ENCODE measurements around the gene NOTUM. TPM values are rescaled to one million over a fixed set of nuclear protein-coding genes. Genes with fewer than 3 reads are reported as not detected.

NOTUM gene
- total and polyA plus RNA-seq, 4 donors: 0.19 to 5.4 (median 1.6) TPM

DNA sequence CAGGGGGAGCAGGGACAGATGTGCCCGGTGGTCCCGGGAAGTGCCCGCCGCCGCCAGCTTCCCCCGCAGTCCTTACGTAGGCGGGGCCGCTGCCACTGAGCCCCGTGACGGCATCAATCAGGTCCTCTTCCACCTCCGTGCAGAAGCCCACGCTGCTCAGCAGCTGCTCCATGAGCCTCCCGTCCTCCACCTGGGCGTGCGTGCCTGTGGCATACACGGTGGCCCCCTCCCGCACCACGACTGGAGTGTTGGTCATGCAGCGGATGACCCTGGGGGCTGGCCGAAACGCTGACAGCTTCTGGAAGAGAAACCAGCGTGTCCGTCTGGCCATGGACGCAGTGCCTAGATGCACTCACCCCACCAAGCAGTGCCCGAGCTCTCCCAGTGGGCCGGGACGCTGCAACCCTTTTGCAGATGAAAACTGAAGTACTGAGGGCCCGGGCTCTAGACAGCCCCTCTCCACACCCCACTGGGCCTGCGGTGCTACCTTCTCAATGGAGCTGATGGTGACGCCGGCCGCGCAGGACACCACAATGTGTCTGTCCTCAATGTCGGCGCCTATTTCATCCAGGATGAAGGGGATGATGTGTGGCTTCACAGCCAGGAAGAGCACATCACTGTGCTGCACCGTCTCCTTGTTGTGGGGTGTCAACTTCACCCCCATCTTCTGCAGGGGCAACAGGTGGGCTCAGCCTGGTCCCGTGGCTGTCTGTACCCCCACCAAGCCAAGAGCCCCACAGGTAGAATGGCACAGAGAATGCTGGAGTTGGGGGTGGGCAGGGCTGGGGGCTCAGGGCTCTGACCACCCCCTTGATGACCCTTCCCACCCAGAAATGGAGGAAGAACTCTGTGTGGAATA is 25.9 kb downstream of the NOTUM start:
- DNase-seq (ENCODE audit: low spot score): no peak
- Histone ChIP-seq H3K9me3 (ENCODE audit: control insufficient read depth in 4 of 4, low read length in 3 of 4) (no peaks in the 10 kb centered on the region), H3K36me3 (ENCODE audit: control insufficient read depth in 4 of 4, insufficient read depth in 3 of 4, low read depth in 1 of 4, low read length in 3 of 4) (no peaks in the 10 kb centered on the region), H3K4me1 (ENCODE audit: control insufficient read depth in 4 of 4, insufficient read depth in 4 of 4, low read length in 3 of 4) (peaks cover 8 to 12% (median 11%) of the 10 kb centered on the region in 4 donors), H3K27ac (ENCODE audit: low read depth in 1 of 2, low read length in 2 of 2) (no peak overlapping the region), H3K4me3 (ENCODE audit: low read depth in 1 of 3, low read length in 3 of 3) (no peak overlapping the region), H3K27me3 (ENCODE audit: control insufficient read depth in 4 of 4, insufficient read depth in 4 of 4, low read length in 3 of 4) (no peaks in the 10 kb centered on the region), H3K9ac (ENCODE audit: low read depth in 1 of 2, low read length in 2 of 2) (no peak overlapping the region)
- 96% methylated on average over 38 of the region's 38 CpGs for WGBS
- TF ChIP-seq NR2F2 (IDR thresholded peaks at IDR 0.05): no peak
- no peak for TF ChIP-seq SP1 (IDR thresholded peaks at IDR 0.05)
- TF ChIP-seq RXRA (IDR thresholded peaks at IDR 0.05): no peak
- TF ChIP-seq, protein P1, sequence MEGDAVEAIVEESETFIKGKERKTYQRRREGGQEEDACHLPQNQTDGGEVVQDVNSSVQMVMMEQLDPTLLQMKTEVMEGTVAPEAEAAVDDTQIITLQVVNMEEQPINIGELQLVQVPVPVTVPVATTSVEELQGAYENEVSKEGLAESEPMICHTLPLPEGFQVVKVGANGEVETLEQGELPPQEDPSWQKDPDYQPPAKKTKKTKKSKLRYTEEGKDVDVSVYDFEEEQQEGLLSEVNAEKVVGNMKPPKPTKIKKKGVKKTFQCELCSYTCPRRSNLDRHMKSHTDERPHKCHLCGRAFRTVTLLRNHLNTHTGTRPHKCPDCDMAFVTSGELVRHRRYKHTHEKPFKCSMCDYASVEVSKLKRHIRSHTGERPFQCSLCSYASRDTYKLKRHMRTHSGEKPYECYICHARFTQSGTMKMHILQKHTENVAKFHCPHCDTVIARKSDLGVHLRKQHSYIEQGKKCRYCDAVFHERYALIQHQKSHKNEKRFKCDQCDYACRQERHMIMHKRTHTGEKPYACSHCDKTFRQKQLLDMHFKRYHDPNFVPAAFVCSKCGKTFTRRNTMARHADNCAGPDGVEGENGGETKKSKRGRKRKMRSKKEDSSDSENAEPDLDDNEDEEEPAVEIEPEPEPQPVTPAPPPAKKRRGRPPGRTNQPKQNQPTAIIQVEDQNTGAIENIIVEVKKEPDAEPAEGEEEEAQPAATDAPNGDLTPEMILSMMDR (IDR thresholded peaks at IDR 0.05; ENCODE audit: low read depth, low read length, missing input control): no peak
- no peak for TF ChIP-seq TAF1 (conservative IDR thresholded peaks at IDR 0.05)
- no peak for TF ChIP-seq RAD21 (IDR thresholded peaks at IDR 0.05)
- TF ChIP-seq FOXA2 (IDR thresholded peaks at IDR 0.05): no peak
- TF ChIP-seq REST (IDR thresholded peaks at IDR 0.05): no peak
- TF ChIP-seq ZBTB33 (IDR thresholded peaks at IDR 0.05): no peak
- no peak for TF ChIP-seq MAX (IDR thresholded peaks at IDR 0.05)
- no peak for TF ChIP-seq FOXA1 (IDR thresholded peaks at IDR 0.05)
- no peak for TF ChIP-seq EGR1 (IDR thresholded peaks at IDR 0.05; ENCODE audit: low read depth in 2 of 2)
- no peak for TF ChIP-seq GABPA (IDR thresholded peaks at IDR 0.05 in 1 of 2, conservative IDR thresholded peaks at IDR 0.05 in 1 of 2)
- no peak for TF ChIP-seq JUND (IDR thresholded peaks at IDR 0.05)
- TF ChIP-seq HNF4A (conservative IDR thresholded peaks at IDR 0.05): no peak

Measured in liver (tissue), 9 donors.